ENCODE results near the gene ZCCHC2. TPM values are rescaled to one million over a fixed set of nuclear protein-coding genes. Genes with fewer than 3 reads are reported as not detected.

The ZCCHC2 gene
- total RNA-seq, 1 donor from 2014 or later = 14.8 TPM

GRCh38 chr18:62610701-62611411 lies 88.0 kb downstream of the ZCCHC2 start:
- DNase-seq (ENCODE audit: low read depth) = no peak
- peak overlapping the region; percentile 46 for H3K4me3 ChIP-seq (ENCODE audit: low read depth, low read length)
- TF ChIP-seq CTCF (conservative IDR thresholded peaks at IDR 0.05; ENCODE audit: low read depth, low read length) = no peak

- peak overlapping the region; percentile 46 for H3K4me3 ChIP-seq (ENCODE audit: low read depth, low read length)
- DNase-seq (ENCODE audit: low read depth) = no peak
- no peak for TF ChIP-seq CTCF (conservative IDR thresholded peaks at IDR 0.05; ENCODE audit: low read depth, low read length)
These were observed 88.8 kb downstream of the ZCCHC2 start for GRCh38 chr18:62611453-62612288.

GRCh38 chr18:62612289-62612645 lies 89.4 kb downstream of the ZCCHC2 start:
- no peak overlapping the region for H3K4me3 ChIP-seq (ENCODE audit: low read depth, low read length)
- DNase-seq (ENCODE audit: low read depth) = no peak
- no peak for TF ChIP-seq CTCF (conservative IDR thresholded peaks at IDR 0.05; ENCODE audit: low read depth, low read length)

- no peak for DNase-seq (ENCODE audit: low read depth)
- no peak for TF ChIP-seq CTCF (conservative IDR thresholded peaks at IDR 0.05; ENCODE audit: low read depth, low read length)
- H3K4me3 ChIP-seq (ENCODE audit: low read depth, low read length) = no peak overlapping the region
These were observed 90.0 kb downstream of the ZCCHC2 start for GRCh38 chr18:62612776-62613175.

GRCh38 chr18:62614494-62614893 lies 91.7 kb downstream of the ZCCHC2 start:
- TF ChIP-seq CTCF (conservative IDR thresholded peaks at IDR 0.05; ENCODE audit: low read depth, low read length) = no peak
- no peak overlapping the region for H3K4me3 ChIP-seq (ENCODE audit: low read depth, low read length)
- DNase-seq (ENCODE audit: low read depth) = no peak

- no peak for DNase-seq (ENCODE audit: low read depth)
- H3K4me3 ChIP-seq (ENCODE audit: low read depth, low read length) = no peak overlapping the region
- TF ChIP-seq CTCF (conservative IDR thresholded peaks at IDR 0.05; ENCODE audit: low read depth, low read length) = no peak
These were observed 93.5 kb downstream of the ZCCHC2 start for GRCh38 chr18:62616331-62616805.

Data from epithelial cell of proximal tubule (primary cell).